IPS-18a (cell line): ENCODE data around the gene BTF3L4.

Experiments
- H3K27ac ChIP-seq: one replicate; pipeline ENCODE4 v1.5.1; 2013; ENCODE audit warnings: low read length
- H3K27me3 ChIP-seq: one replicate; pipeline ENCODE4 v1.6.1; 2013; ENCODE audit warnings: mild to moderate bottlenecking, low read length; ENCODE audit not compliant: control insufficient read depth, insufficient read depth
- H3K36me3 ChIP-seq: one replicate; pipeline ENCODE4 v1.6.1; 2013; ENCODE audit warnings: low read depth, low read length; ENCODE audit not compliant: control insufficient read depth
- H3K4me1 ChIP-seq: one replicate; pipeline ENCODE4 v1.6.1; 2013; ENCODE audit warnings: low read depth, low read length; ENCODE audit not compliant: control insufficient read depth
- H3K4me3 ChIP-seq: one replicate; pipeline ENCODE4 v1.5.1; 2013; ENCODE audit warnings: low read length
- H3K9ac ChIP-seq: one replicate; pipeline ENCODE4 v1.6.1; 2013; ENCODE audit warnings: mild to moderate bottlenecking, low read length, moderate library complexity
- H3K9me3 ChIP-seq: one replicate; pipeline ENCODE4 v1.6.1; 2013; ENCODE audit warnings: low read depth, low read length; ENCODE audit not compliant: control insufficient read depth

Gene BTF3L4

GRCh38 chr1:52096216-52096615 is 40.1 kb downstream of the BTF3L4 start:
- Histone ChIP-seq H3K4me3 (no peak overlapping the region), H3K4me1 (no peaks in the 10 kb centered on the region), H3K27me3 (no peaks in the 10 kb centered on the region), H3K9ac (no peak overlapping the region), H3K36me3 (no peaks in the 10 kb centered on the region), H3K27ac (no peak overlapping the region), H3K9me3 (no peaks in the 10 kb centered on the region)

- no peaks in the 10 kb centered on the region for H3K27me3 ChIP-seq
- no peaks in the 10 kb centered on the region for H3K4me1 ChIP-seq
- H3K27ac ChIP-seq = no peak overlapping the region
- no peak overlapping the region for H3K4me3 ChIP-seq
- H3K36me3 ChIP-seq = no peaks in the 10 kb centered on the region
- no peak overlapping the region for H3K9ac ChIP-seq
- H3K9me3 ChIP-seq = no peaks in the 10 kb centered on the region
These were observed 42.2 kb downstream of the BTF3L4 start for GRCh38 chr1:52098139-52098871.

GRCh38 chr1:52102336-52103013 is 46.4 kb downstream of the BTF3L4 start:
- H3K9me3 ChIP-seq = no peaks in the 10 kb centered on the region
- H3K4me3 ChIP-seq = no peak overlapping the region
- H3K4me1 ChIP-seq = no peaks in the 10 kb centered on the region
- no peaks in the 10 kb centered on the region for H3K27me3 ChIP-seq
- no peaks in the 10 kb centered on the region for H3K36me3 ChIP-seq
- no peak overlapping the region for H3K27ac ChIP-seq
- no peak overlapping the region for H3K9ac ChIP-seq

- H3K27me3 ChIP-seq = no peaks in the 10 kb centered on the region
- no peaks in the 10 kb centered on the region for H3K4me1 ChIP-seq
- no peak overlapping the region for H3K27ac ChIP-seq
- H3K9ac ChIP-seq = no peak overlapping the region
- no peaks in the 10 kb centered on the region for H3K36me3 ChIP-seq
- no peaks in the 10 kb centered on the region for H3K9me3 ChIP-seq
- H3K4me3 ChIP-seq = no peak overlapping the region
These were observed 55.4 kb downstream of the BTF3L4 start for GRCh38 chr1:52111492-52111891.

GRCh38 chr1:52112489-52112888 is 56.4 kb downstream of the BTF3L4 start:
- Histone ChIP-seq H3K27ac (no peak overlapping the region), H3K36me3 (no peaks in the 10 kb centered on the region), H3K27me3 (no peaks in the 10 kb centered on the region), H3K4me3 (no peak overlapping the region), H3K4me1 (no peaks in the 10 kb centered on the region), H3K9me3 (no peaks in the 10 kb centered on the region), H3K9ac (no peak overlapping the region)

GRCh38 chr1:52119301-52120079 is 63.4 kb downstream of the BTF3L4 start:
- Histone ChIP-seq H3K27ac (no peak overlapping the region), H3K9ac (no peak overlapping the region), H3K27me3 (no peaks in the 10 kb centered on the region), H3K4me1 (peaks cover 6% of the 10 kb centered on the region), H3K9me3 (no peaks in the 10 kb centered on the region), H3K36me3 (no peaks in the 10 kb centered on the region), H3K4me3 (no peak overlapping the region)

- Histone ChIP-seq H3K27ac (no peak overlapping the region), H3K36me3 (no peaks in the 10 kb centered on the region), H3K4me3 (no peak overlapping the region), H3K9ac (no peak overlapping the region), H3K27me3 (no peaks in the 10 kb centered on the region), H3K4me1 (peaks cover 6% of the 10 kb centered on the region), H3K9me3 (no peaks in the 10 kb centered on the region)
These were observed 66.3 kb downstream of the BTF3L4 start for GRCh38 chr1:52122384-52122783.

- Histone ChIP-seq H3K4me1 (peaks cover 6% of the 10 kb centered on the region), H3K27me3 (no peaks in the 10 kb centered on the region), H3K9ac (no peak overlapping the region), H3K27ac (no peak overlapping the region), H3K4me3 (no peak overlapping the region), H3K9me3 (no peaks in the 10 kb centered on the region), H3K36me3 (no peaks in the 10 kb centered on the region)
These were observed 67.5 kb downstream of the BTF3L4 start for GRCh38 chr1:52123622-52124021.

DNA sequence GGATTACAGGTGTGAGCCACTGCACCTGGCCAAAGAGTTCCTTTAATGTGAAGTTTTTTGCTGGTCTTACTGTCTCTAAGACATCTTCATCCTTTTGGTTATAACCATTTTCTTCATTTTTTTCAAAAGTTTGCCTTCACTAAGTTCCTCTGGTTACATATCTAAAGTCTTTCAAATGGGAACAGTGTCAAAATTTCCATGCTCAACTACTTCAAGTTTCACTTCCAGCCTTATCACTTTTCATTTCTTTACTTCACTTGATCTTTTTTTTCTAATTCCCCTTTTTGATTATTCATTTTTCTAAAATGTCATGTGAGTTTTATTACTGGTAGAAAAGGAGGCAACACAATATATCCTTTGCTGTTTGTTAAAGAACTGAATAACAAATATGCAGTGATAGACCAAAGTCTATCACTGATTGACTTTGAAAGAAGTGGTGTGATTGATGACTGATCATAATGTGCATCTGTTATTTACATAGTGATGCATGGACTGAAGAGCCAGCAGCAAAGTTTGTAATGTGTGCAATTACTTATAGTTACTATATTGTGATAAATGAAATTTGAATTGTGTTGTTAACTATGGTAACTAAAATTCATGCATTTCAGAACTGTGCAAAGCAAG is 69.8 kb downstream of the BTF3L4 start:
- H3K27me3 ChIP-seq = no peaks in the 10 kb centered on the region
- no peak overlapping the region for H3K9ac ChIP-seq
- no peaks in the 10 kb centered on the region for H3K36me3 ChIP-seq
- H3K4me3 ChIP-seq = no peak overlapping the region
- no peak overlapping the region for H3K27ac ChIP-seq
- no peaks in the 10 kb centered on the region for H3K9me3 ChIP-seq
- no peaks in the 10 kb centered on the region for H3K4me1 ChIP-seq

GRCh38 chr1:52127181-52128180 is 71.4 kb downstream of the BTF3L4 start:
- Histone ChIP-seq H3K27me3 (no peaks in the 10 kb centered on the region), H3K4me3 (no peak overlapping the region), H3K9me3 (no peaks in the 10 kb centered on the region)

More at GRCh38 chr1:52127181-52128180, 71.4 kb downstream of the BTF3L4 start:
- H3K27ac ChIP-seq = no peak overlapping the region
- no peaks in the 10 kb centered on the region for H3K36me3 ChIP-seq
- no peaks in the 10 kb centered on the region for H3K4me1 ChIP-seq
- no peak overlapping the region for H3K9ac ChIP-seq
